SK-N-SH (cell line): ENCODE measurements around the gene ARMC7. TPM values are rescaled to one million over a fixed set of nuclear protein-coding genes. Genes with fewer than 3 reads are reported as not detected.

ENCODE experiments used
- CTCF ChIA-PET: fragments of 300-600, 350-600 bp; formaldehyde crosslinking; extraction: SDS; loops from one replicate; lab custom pipeline; 2021; lab: Yijun Ruan, JAX
- POLR2A ChIA-PET: fragments of 350-600 bp; sonication (Branson Sonifier 250); formaldehyde crosslinking; extraction: SDS; loops from one replicate; lab custom pipeline; 2020; ENCODE audit warnings: antibody characterized with exemption, inconsistent platforms; lab: Yijun Ruan, JAX
- DNase-seq: peaks from one replicate; pipeline ENCODE4 v3.0.0; 2012
- H2AFZ ChIP-seq: fragments of 200-600 bp; sonication (generic); 2 replicates; pipeline ENCODE4 v1.8.1; 2016; ENCODE audit warnings: antibody characterized with exemption, mild to moderate bottlenecking, low read depth
- H3F3A ChIP-seq: fragments of 200-600 bp; sonication (generic); replicated peaks from 2 replicates; pipeline ENCODE3; 2016; ENCODE audit warnings: antibody characterized with exemption, mild to moderate bottlenecking; ENCODE audit not compliant: insufficient read depth
- H3K27ac ChIP-seq, 2 experiments: fragments of 200-500 bp in 1 of 2; fragments of 200-600 bp in 1 of 2; sonication (Bioruptor generic) in 1 of 2; sonication (generic), shearing (Covaris generic) in 1 of 2; 2 replicates each; pipeline versions ENCODE4 v1.5.1 to v1.6.1; 2014 to 2016; ENCODE audit warnings: low read depth in 2 of 2, inconsistent platforms in 1 of 2, low read length in 1 of 2, mild to moderate bottlenecking in 1 of 2, mixed read lengths in 1 of 2
- H3K27me3 ChIP-seq: fragments of 200-600 bp; sonication (generic), shearing (Covaris generic); 2 replicates; pipeline ENCODE4 v1.6.1; 2016; ENCODE audit warnings: mixed run types; ENCODE audit not compliant: insufficient read depth
- H3K36me3 ChIP-seq, 2 experiments: fragments of 200-500 bp in 1 of 2; fragments of 200-600 bp in 1 of 2; sonication (Bioruptor generic) in 1 of 2; sonication (generic) in 1 of 2; replicated peaks in 1 of 2; 2 replicates each; pipeline versions ENCODE3 to v1.5.1; 2014 to 2016; ENCODE audit warnings: low read length in 1 of 2, mild to moderate bottlenecking in 1 of 2; ENCODE audit not compliant: insufficient read depth in 2 of 2, control insufficient read depth in 1 of 2
- H3K4me1 ChIP-seq, 2 experiments: fragments of 200-500 bp in 1 of 2; fragments of 200-600 bp in 1 of 2; sonication (Bioruptor generic) in 1 of 2; sonication (generic), shearing (Covaris generic) in 1 of 2; 2 replicates each; pipeline versions ENCODE4 v1.5.1 to v1.6.1; 2014 to 2016; ENCODE audit warnings: low read depth in 1 of 2, low read length in 1 of 2, mixed run types in 1 of 2; ENCODE audit not compliant: insufficient read depth in 2 of 2, control insufficient read depth in 1 of 2
- H3K4me2 ChIP-seq: fragments of 200-600 bp; sonication (generic), shearing (Covaris generic); 2 replicates; pipeline ENCODE4 v1.6.1; 2017; ENCODE audit warnings: mixed run types
- H3K4me3 ChIP-seq, 2 experiments: fragments of 200-500 bp in 1 of 2; fragments of 200-600 bp in 1 of 2; sonication (Bioruptor generic) in 1 of 2; sonication (generic), shearing (Covaris generic) in 1 of 2; 2 replicates each; pipeline versions ENCODE4 v1.5.1 to v1.8.1; 2014 to 2016; ENCODE audit warnings: low read depth in 2 of 2, inconsistent platforms in 1 of 2, low read length in 1 of 2, mild to moderate bottlenecking in 1 of 2, mixed read lengths in 1 of 2, moderate library complexity in 1 of 2
- H3K79me2 ChIP-seq: fragments of 200-600 bp; sonication (generic); 2 replicates; pipeline ENCODE4 v1.8.1; 2017; ENCODE audit warnings: mild to moderate bottlenecking; ENCODE audit not compliant: insufficient read depth
- H3K9ac ChIP-seq: fragments of 200-600 bp; sonication (generic); 2 replicates; pipeline ENCODE4 v1.6.1; 2017; ENCODE audit warnings: mixed run types
- H3K9me2 ChIP-seq: fragments of 200-600 bp; sonication (generic); 2 replicates; pipeline ENCODE4 v1.6.1; 2017; ENCODE audit warnings: mixed run types
- H3K9me3 ChIP-seq: fragments of 200-600 bp; sonication (generic); 2 replicates; pipeline ENCODE4 v1.6.1; 2017; ENCODE audit warnings: mixed run types, mild to moderate bottlenecking, moderate library complexity
- H4K20me1 ChIP-seq: fragments of 200-600 bp; sonication (generic); 2 replicates; pipeline ENCODE4 v1.6.1; 2017; ENCODE audit warnings: mild to moderate bottlenecking, mixed run types; ENCODE audit not compliant: insufficient read depth
- FOSL2 ChIP-seq: IDR thresholded peaks from 2 replicates; pipeline ENCODE4 v1.4.0; 2012; ENCODE audit warnings: low read depth, mild to moderate bottlenecking, moderate library complexity, borderline replicate concordance
- FOXJ3 ChIP-seq: sonication (generic); formaldehyde crosslinking; IDR thresholded peaks from 2 replicates; pipeline ENCODE4 v1.5.1; 2020; ENCODE audit warnings: mild to moderate bottlenecking, missing genetic modification reagents
- GABPA ChIP-seq: IDR thresholded peaks from 2 replicates; pipeline ENCODE4 v1.4.0; 2012; ENCODE audit warnings: low read depth, mild to moderate bottlenecking
- GATA2 ChIP-seq: sonication (generic); formaldehyde crosslinking; IDR thresholded peaks from 2 replicates; pipeline ENCODE4 v1.5.0; 2020; ENCODE audit warnings: mild to moderate bottlenecking, missing genetic modification reagents
- MXI1 ChIP-seq: IDR thresholded peaks from 2 replicates; pipeline ENCODE4 v1.6.1; 2012; ENCODE audit warnings: mild to moderate bottlenecking, low read depth, low read length, improper control_type of control experiment
- NRF1 ChIP-seq: IDR thresholded peaks from 2 replicates; pipeline ENCODE4 v1.6.1; 2012; ENCODE audit warnings: low read depth, mild to moderate bottlenecking, low read length
- POLR2AphosphoS5 ChIP-seq: IDR thresholded peaks from 2 replicates; pipeline ENCODE4 v1.6.1; 2012; ENCODE audit warnings: low read depth, low read length
- RCOR1 ChIP-seq: fragments of 150-350 bp; IDR thresholded peaks from 2 replicates; pipeline ENCODE4 v1.6.1; 2017; ENCODE audit warnings: antibody characterized with exemption, low read length
- RXRA ChIP-seq: IDR thresholded peaks from 2 replicates; pipeline ENCODE4 v1.4.0; 2012; ENCODE audit warnings: low read depth, mild to moderate bottlenecking, borderline replicate concordance
- SIN3A ChIP-seq: IDR thresholded peaks from 2 replicates; pipeline ENCODE4 v1.6.1; 2012; ENCODE audit warnings: low read depth, mild to moderate bottlenecking, low read length, moderate library complexity, borderline replicate concordance
- TAF1 ChIP-seq: IDR thresholded peaks from 2 replicates; pipeline ENCODE4 v1.6.1; 2012; ENCODE audit warnings: low read depth, mild to moderate bottlenecking, low read length, moderate library complexity, borderline replicate concordance
- TCF12 ChIP-seq: IDR thresholded peaks from 2 replicates; pipeline ENCODE4 v1.4.0; 2012
- TEAD4 ChIP-seq: IDR thresholded peaks from 2 replicates; pipeline ENCODE4 v1.4.0; 2012; ENCODE audit warnings: mild to moderate bottlenecking, borderline replicate concordance; ENCODE audit not compliant: insufficient read depth
- WGBS: methylation state at CpG from one replicate; pipeline ENCODE4 v1.1.6; 2017; ENCODE audit warnings: low lambda C conversion rate; 5-methylcytosine and 5-hydroxymethylcytosine counted together
- polyA plus RNA-seq, 3 experiments: library from polyadenylated mRNA; depleted of rRNA; stranded (reverse); fragments of >200 nt; gene quantifications; 2 replicates each; pipeline ENCODE4 v1.2.3, GENCODE V29; 2012
- TF ChIP-seq, protein P1 (sequence below): IDR thresholded peaks from 2 replicates; pipeline ENCODE4 v1.4.0; 2012; ENCODE audit warnings: low read depth, borderline replicate concordance
- TF ChIP-seq, protein P2 (sequence below): IDR thresholded peaks from 2 replicates; pipeline ENCODE4 v1.4.0; 2012; ENCODE audit warnings: low read depth, borderline replicate concordance
- TF ChIP-seq, protein P3 (sequence below): IDR thresholded peaks from 2 replicates; pipeline ENCODE4; 2012

Gene ARMC7
- polyA plus RNA-seq, 1 of the 3 experiments (the other 2 are of a cell fraction) = 10.8 TPM

DNA sequence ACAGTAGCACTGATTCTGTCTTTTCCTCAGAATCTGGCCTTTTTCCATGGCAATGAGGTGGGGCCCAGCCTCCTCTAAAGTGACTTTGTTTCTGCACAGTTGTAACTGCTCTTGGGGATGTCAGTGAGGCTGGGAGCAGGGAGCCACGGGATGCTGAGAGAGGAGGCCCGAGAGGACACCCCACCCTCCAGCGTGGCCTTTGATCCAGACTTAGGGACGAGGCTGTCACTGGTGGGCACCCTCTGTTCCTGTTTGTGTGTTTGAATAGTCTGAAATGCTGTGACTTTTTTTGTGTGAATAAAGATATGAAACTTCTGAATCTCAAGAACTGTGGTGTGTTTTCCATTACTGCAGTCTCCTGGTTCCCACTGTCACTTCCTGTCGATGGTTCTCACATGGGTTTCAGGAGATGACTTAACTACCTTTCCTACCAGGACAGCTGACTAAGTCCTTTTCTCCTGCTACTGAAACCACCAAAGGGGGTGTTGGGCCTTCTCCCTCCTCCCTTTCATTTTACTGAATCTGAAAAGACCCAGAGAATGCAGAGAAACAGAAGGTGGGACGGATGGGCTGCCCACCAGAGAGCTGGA, 44.1 kb upstream of the ARMC7 start:
- no peak overlapping the region for H3K9ac ChIP-seq
- no peaks in the 10 kb centered on the region; a peak in 1 of 4 replicates for H3K4me1 ChIP-seq
- H3F3A ChIP-seq = no peaks in the 10 kb centered on the region
- no peaks in the 10 kb centered on the region for H4K20me1 ChIP-seq
- no peaks in the 10 kb centered on the region for H3K9me2 ChIP-seq
- ChIA-PET POLR2A (no interaction called here), CTCF (interaction anchor here (0.7 kb wide), 1 partner anchor 164 kb away, joined by 3 read pairs; no protein-coding TSS in a partner anchor)
- WGBS = 89% methylated on average over 6 of the region's 6 CpGs
- DNase-seq = no peak
- no peaks in the 10 kb centered on the region for H3K27me3 ChIP-seq
- no peaks in the 10 kb centered on the region for H3K9me3 ChIP-seq
- no peaks in the 10 kb centered on the region for H3K79me2 ChIP-seq
- H3K4me3 ChIP-seq = no peak overlapping the region
- no peak overlapping the region for H3K27ac ChIP-seq
- peaks cover 18 to 48% of the 10 kb centered on the region in 2 experiments for H3K36me3 ChIP-seq
- no peak overlapping the region for H3K4me2 ChIP-seq
- no peak overlapping the region for H2AFZ ChIP-seq
- TF ChIP-seq FOSL2 (no peak), GATA2 (CRISPR knock-in tag) (no peak), GABPA (no peak), FOXJ3 (no peak), TAF1 (no peak), TCF12 (no peak), MXI1 (no peak), NRF1 (no peak), SIN3A (no peak), RXRA (no peak), POLR2AphosphoS5 (no peak), RCOR1 (no peak), TEAD4 (no peak)
- TF ChIP-seq, protein P1, sequence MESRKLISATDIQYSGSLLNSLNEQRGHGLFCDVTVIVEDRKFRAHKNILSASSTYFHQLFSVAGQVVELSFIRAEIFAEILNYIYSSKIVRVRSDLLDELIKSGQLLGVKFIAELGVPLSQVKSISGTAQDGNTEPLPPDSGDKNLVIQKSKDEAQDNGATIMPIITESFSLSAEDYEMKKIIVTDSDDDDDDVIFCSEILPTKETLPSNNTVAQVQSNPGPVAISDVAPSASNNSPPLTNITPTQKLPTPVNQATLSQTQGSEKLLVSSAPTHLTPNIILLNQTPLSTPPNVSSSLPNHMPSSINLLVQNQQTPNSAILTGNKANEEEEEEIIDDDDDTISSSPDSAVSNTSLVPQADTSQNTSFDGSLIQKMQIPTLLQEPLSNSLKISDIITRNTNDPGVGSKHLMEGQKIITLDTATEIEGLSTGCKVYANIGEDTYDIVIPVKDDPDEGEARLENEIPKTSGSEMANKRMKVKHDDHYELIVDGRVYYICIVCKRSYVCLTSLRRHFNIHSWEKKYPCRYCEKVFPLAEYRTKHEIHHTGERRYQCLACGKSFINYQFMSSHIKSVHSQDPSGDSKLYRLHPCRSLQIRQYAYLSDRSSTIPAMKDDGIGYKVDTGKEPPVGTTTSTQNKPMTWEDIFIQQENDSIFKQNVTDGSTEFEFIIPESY = no peak
- TF ChIP-seq, protein P2, sequence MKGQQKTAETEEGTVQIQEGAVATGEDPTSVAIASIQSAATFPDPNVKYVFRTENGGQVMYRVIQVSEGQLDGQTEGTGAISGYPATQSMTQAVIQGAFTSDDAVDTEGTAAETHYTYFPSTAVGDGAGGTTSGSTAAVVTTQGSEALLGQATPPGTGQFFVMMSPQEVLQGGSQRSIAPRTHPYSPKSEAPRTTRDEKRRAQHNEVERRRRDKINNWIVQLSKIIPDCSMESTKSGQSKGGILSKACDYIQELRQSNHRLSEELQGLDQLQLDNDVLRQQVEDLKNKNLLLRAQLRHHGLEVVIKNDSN = no peak
- TF ChIP-seq, all 33 proteins: peak for 0

DNA sequence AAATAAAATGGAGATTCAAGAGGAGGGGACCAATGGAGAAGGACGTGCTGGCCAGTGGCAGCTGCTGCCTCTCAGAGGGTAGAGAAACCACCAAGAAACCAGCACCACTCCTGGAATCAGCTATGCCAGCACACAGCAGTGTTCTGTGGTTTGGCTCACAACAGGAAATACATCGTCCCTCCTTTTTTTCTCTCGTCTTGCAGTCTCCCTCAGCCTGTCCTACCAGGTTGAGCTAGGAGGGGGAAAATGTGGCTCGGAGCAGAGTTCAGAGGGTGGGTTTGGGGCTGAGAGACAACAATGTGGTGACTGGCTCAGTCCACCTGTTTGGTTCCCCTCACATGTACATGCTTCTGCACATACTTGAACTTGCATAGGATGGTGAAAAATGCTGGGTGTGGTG, 41.9 kb upstream of the ARMC7 start:
- no peaks in the 10 kb centered on the region for H3K9me3 ChIP-seq
- no peak overlapping the region for H3K27ac ChIP-seq
- POLR2A ChIA-PET = no interaction called here
- H3K4me2 ChIP-seq = no peak overlapping the region
- no peaks in the 10 kb centered on the region for H3K27me3 ChIP-seq
- no peak overlapping the region for H3K4me3 ChIP-seq
- H3F3A ChIP-seq = no peaks in the 10 kb centered on the region
- no peak overlapping the region for H2AFZ ChIP-seq
- DNase-seq = no peak
- CTCF ChIA-PET = interaction anchor here (1.2 to 2.3 kb wide), 3 partner anchors 19 to 132 kb away, joined by 3 to 7 read pairs (median 3); no protein-coding TSS in a partner anchor
- H3K36me3 ChIP-seq = peaks cover 10 to 27% of the 10 kb centered on the region in 2 experiments
- WGBS = 77% methylated on average over 4 of the region's 4 CpGs
- H3K9ac ChIP-seq = no peak overlapping the region
- no peaks in the 10 kb centered on the region for H3K9me2 ChIP-seq
- no peaks in the 10 kb centered on the region for H4K20me1 ChIP-seq
- H3K79me2 ChIP-seq = no peaks in the 10 kb centered on the region
- TF ChIP-seq RXRA = no peak
- TF ChIP-seq, protein P3, sequence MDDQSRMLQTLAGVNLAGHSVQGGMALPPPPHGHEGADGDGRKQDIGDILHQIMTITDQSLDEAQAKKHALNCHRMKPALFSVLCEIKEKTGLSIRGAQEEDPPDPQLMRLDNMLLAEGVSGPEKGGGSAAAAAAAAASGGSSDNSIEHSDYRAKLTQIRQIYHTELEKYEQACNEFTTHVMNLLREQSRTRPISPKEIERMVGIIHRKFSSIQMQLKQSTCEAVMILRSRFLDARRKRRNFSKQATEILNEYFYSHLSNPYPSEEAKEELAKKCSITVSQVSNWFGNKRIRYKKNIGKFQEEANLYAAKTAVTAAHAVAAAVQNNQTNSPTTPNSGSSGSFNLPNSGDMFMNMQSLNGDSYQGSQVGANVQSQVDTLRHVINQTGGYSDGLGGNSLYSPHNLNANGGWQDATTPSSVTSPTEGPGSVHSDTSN = no peak
- H3K4me1 ChIP-seq = no peaks in the 10 kb centered on the region; a peak in 1 of 4 replicates
